Activated T-helper 9 cell treated with anti-CD3 and anti-CD28 coated beads, Interleukin-2, amount 50 U/mL, for 16 hours (primary cell): Measurements from ENCODE around the gene TBC1D2.

ENCODE experiments used
- DNase-seq: peaks from one replicate; pipeline ENCODE4 v3.0.0-alpha.2; 2020; ENCODE audit warnings: low read depth

The TBC1D2 gene

GRCh38 chr9:98215821-98216220 lies 39.6 kb downstream of the TBC1D2 start:
- DNase-seq, result no peak

DNA sequence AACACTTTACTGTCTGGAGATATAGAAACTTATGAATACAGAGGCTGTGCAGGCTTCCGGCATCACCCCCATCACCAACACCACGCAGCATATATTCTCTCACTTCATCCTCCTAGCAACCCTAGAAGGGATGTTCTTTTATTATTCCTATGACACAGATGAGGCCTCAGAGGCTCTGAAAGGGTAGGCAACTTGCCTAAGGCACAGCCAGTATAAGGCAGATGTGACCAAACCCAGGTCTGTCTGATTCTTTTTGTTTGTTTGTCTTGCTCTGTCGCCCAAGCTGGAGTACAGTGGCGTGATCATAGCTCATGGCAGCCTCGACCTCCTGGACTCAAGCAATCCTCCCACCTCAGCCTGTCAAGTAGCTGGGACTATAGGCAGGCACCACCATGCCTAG lies 40.2 kb downstream of the TBC1D2 start:
- no peak for DNase-seq

DNA sequence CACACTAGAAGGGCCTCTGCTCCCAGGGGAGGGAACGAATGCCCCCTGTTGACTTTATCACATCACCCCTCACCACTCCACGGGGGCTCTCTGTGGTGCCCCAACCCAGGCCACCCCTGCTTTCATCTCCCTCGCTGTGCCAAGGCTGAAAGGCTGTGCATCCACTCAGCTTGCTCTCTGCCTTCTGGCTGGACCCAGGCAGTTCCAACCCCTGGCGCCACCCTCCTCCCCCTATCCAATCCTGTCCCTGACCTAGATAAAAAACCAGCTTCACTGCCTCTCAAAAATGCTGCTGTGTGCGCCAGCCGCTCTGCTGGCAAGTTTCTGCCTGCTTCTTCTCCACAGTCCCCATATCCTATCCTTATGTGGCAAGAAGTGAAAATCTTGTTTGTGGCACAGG lies 40.6 kb downstream of the TBC1D2 start:
- no peak for DNase-seq

DNA sequence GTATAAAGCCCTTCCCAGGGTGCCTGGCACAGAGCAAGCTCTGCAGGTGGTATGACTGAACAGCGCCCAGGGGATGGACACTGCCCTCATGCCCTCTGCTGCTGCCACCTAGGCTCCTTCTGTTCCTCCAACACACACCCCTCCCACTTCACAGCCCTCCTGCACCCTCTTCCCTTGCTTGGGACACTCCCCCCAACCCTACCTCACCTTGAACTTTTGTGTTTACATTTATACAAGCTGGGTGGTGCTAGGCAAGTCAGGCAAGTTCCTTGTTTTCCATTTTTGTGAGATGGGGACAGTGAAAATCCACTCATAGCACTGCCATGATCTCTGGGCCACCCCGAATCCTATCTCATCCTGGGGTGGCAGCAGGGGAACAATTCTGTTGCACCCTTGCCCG lies 44.2 kb downstream of the TBC1D2 start:
- DNase-seq, result no peak

GRCh38 chr9:98210435-98210834 lies 45.0 kb downstream of the TBC1D2 start:
- DNase-seq, result no peak

DNA sequence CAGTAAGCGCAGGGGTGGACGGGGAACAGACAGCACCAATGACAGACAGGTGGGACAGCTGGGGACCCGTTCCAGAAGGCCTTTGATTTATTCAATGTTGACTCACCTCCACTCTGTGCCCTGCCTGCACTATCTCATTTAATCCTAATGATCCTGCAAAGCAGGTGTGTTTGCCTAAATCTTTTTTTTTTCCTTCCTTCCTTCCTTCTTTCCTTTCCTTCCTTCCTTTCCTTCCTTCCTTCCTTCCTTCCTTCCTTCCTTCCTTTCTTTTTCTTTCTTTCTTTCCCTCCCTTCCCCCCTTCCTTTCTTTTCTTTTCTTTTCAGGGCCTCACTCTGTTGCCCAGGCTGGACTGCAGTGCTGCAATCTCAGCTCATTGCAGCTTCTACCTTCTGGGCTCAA lies 45.9 kb downstream of the TBC1D2 start:
- DNase-seq, result no peak

DNA sequence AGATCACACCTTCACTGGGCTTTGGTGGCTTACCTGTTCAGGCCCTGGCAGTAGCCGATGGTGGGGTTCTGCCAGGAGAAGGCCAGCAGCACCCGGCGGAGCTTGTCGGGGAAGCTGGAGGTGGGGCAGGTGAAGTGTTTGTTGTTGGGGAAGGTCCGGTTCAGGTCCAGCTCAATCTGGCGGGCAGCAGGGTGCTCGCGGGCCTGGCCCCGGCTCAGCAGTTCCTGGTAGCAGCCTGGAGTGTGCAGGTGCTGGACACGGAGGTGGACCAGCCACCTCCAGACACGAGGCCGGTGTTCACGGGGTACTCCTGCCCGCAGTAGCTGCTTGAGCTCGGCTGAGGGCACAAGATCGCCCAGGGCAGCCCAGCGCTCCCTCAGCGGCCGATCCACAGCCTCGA lies 46.8 kb downstream of the TBC1D2 start:
- DNase-seq, result no peak

DNA sequence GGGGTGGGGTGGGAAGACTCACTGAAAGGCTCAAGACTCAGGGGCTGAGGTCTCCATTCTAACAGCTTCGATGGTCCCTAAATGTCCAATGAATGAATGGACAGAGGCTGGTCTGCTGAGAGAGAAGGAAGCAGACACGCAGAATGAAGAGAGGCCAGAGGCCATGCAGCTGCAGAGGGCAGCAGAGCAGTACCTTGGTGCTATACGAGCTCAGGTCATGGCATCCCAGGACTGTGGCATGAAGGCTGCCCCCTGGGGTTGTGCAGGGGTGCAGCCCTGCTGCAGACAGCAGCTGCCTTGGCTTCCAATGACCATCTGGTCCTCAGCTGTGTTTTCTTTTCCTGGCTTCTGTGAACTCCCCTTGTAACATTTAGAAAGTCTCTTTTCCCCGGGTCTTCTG lies 47.8 kb downstream of the TBC1D2 start:
- no peak for DNase-seq

DNA sequence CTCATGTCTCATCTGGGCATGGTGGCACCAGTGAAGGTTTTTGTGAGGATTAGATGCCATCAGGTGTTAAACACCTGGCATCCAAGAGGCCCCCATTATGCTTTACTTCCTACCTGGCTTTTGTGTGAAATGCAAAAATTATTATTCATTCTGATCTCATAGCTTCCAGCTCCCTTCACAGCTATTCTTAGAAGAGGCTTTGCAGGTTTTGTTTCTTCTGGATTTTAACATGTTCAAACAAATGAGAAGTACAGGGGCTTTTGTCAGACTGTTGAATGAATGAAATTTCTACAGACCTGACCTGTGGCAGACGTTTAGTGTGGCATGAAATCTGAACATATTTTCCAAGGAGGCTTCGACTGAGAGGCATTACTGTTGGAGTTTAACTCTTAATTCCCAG lies 48.7 kb downstream of the TBC1D2 start:
- DNase-seq, result no peak

- no peak for DNase-seq
Observed at GRCh38 chr9:98204692-98205091, 50.8 kb downstream of the TBC1D2 start.

- no peak for DNase-seq
Observed at GRCh38 chr9:98203153-98203552, 52.3 kb downstream of the TBC1D2 start.

- no peak for DNase-seq
Observed at GRCh38 chr9:98202252-98202651, 53.2 kb downstream of the TBC1D2 start.

GRCh38 chr9:98201749-98202148 lies 53.7 kb downstream of the TBC1D2 start:
- DNase-seq, result no peak

- no peak for DNase-seq
Observed at GRCh38 chr9:98201102-98201501, 54.3 kb downstream of the TBC1D2 start.

- DNase-seq, result no peak
Observed at GRCh38 chr9:98199388-98200033, 55.9 kb downstream of the TBC1D2 start.

DNA sequence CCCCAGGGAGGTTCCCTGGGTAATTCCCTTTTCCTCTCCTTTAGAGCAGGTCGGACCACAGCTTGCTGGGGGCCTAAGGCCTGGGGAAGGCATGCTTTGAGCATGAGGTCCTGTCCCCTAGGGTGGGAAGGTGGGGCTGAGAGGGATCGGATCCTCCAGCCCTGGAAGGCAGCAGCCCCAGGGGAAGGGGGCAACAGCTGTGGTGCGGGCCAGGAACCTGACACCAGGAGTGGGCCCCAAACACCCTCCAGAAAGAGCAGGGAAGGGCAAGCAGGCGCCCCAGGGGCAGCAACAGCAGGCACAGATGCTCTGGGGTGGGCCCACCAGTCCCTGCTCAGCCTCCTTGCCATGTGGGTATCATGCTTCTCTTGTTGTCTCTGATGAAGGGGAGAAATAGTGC lies 59.8 kb downstream of the TBC1D2 start:
- DNase-seq, result no peak

- no peak for DNase-seq
Observed at GRCh38 chr9:98193336-98193944, 62.0 kb downstream of the TBC1D2 start.

GRCh38 chr9:98192503-98193335 lies 62.7 kb downstream of the TBC1D2 start, which contains the start of gene CORO2A:
TSS of gene CORO2A (minus strand) at chr9:98192637. CDS start at chr9:98157660, 34,977 bp downstream.
- peak; percentile 64 for DNase-seq

DNA sequence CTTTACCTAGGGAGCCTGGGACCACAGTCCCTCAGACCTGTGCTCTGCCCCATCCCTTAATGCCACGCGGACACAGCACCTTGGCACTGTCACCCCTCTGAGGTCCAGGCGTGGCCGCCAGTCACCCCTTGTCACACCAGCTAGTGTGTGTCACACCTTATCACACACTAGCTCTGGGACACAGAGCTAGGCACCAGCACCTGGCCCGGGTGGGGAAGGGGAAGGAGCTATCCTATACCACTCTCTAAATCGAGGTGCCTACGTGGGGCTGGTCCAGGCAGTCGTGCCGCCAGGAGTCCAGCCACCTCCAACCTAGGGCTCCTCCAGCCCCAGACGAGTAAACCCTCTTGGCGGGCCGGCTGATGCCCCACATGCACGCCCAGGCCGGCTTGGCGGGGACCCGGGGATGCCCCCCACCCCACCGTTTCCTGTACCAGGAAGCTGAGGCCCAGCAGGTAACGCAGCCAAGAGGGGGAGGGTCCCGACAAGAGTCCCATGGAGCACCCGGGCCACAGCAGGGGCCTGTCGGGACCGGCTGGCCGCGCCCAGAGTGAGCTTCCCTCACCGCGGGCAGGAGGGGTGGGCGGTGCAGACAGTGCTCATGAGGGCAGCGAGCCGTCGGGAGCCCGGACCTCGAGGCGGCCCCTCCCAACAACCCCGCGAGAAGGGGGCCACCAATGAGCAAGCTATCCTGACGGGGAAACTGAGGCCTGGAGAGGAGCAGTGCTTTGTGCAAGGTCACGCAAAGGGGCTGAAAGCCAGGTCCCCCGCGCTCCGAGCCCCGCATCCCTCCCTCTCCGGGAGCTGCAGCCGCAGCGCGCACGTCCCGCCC lies 63.6 kb downstream of the TBC1D2 start:
- peak; percentile 16 for DNase-seq

DNA sequence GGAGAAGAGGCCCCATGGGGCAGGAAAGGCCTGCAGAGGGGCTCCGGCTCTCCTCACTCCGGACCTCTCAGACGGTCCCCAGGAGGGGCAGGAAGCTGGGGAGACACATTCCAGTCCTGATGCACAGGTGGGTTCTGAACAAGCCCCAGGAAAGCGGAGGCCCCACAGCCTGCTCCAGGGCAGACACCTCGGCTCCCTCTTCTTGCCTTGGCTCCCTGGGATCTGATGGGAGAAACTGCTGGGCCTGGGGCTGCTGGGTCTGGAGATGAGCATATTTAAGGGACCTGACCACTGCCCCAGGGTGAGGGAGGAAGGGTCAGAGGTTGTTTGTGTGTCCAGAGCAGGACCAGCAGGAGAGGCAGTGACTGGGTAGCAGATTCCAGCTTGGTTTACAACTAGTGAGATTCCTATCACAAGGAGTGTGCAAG lies 64.3 kb downstream of the TBC1D2 start:
- no peak for DNase-seq

DNA sequence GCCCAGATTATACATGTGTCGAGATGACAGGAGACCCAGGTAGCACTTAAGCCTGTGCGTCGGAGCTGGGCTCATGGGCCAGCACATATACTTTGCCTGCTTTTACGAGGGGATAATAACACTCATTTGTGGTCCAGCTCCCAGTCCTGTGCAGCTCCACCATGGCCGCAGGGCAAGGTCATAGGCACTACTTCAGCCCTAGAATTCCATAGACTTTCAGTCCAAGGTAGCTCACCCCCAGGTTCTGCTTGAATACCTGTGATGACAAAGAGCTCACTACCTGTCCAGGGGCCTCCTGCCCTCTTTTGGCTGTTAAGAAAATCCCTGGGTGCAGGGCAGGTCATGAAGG lies 64.7 kb downstream of the TBC1D2 start:
- no peak for DNase-seq

DNA sequence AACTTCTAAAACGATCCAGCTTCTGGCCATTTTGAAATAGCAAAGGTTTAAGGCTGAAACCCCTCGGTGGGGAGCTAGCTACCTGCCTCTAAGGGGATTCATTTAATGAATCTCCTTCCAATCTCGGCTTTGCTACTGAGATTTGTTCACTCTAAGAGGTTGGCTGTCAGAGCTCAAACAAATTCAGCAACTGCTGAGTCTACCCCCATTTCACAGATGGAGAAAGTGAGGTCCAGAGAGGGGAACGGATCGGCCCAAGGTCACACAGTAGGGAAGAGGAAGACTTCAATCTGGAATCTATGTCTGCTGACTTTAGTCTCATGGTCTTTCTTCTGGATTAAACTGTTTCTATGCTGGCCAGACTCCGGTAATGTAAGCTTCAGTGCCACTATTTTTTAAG lies 66.0 kb downstream of the TBC1D2 start:
- DNase-seq, result no peak
